Superior temporal gyrus (tissue), 1 donor: ENCODE data around the gene MARS1.

Source experiments
- DNase-seq: peaks from one replicate; pipeline ENCODE4 v3.0.0-alpha.2; 2016; ENCODE audit errors: extremely low spot score

The MARS1 gene

DNA sequence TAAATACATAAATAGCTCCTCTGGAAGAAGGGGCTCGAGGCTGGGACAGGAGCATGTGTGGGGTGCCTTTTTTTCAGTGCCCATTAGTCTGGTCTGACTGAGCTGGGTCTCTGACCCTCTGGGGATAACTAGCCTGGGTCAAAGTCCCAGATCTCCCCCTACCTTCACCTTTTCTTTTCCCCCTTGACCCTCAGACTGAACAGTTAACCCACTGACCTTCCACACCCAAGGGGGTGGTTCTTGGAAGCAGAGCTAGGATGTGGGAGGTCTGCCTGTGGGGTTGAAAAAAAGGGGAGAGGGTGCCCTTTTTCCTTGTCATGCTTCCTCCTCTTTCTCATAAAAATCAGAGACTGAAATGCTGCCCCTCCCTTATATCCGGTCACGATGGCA lies 29.2 kb upstream of the MARS1 start:
- DNase-seq, result no peak

DNA sequence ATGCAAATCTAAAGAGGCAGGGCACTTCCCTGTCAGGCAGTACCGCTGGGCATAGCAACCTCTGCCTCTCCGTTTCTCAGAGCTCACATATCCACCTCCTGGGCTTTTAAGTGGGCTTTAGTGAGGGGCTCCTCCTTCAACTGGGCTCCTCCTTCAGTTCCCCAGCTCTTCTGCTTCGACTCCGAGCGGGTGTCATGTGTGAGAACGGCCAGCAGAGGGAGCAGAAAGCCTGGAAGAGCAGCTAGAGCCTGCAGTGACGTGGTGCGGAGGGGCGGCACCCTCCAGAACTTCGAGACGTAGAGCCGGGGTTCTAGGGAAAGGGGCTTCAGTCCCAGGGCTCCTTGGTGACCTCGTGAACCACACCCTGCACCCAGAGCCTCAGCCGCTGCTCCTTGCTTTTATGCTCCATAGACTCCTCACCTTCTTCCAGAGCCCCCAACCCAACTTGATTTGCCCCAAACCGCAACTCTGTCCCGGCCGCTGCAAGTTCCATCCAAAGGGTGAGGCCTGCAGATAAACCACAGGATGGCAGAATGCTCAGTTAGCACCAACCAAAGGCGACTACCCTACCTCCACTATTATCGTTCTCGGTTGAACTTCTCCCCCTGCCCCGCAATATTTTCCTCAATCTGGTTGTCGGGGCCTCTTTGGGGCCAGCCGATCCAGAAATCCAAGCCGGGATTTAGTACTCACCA lies 28.7 kb upstream of the MARS1 start:
- peak; percentile 97 for DNase-seq

DNA sequence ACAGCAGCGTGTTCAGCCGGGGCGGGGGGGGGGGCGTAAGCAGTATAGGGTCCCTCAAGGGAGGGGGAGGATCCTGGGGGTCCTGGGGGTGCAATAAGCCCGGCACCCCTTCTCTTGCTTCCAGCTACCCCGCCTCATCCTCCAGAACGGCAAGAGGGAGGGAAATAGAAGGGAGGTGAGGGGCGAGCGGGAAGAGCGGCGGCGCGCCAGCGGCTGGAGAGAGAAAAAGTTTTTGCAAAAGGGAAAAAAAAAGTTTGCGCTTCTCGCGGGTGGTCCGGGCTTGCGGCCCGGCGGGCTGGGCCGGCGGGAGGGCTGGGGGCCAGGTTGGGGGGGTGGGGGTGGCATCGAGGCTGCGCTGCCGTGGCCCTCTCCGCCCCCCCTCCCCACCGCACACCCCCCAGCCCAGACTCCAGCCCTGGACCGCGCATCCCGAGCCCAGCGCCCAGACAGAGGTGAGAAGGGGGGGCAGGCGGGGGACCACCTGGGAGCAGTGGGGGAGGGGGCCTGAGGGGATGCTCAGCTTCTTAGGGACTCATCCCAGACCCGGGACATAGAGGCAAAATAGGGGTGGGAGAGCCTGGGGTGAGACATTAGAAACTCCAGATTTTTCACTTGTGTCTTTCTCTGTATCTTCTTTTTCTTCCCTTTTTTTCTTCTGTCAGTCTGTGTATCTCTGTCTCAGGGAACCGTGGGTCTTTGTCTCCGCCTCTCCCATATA lies 28.0 kb upstream of the MARS1 start, which contains the start of gene GLI1:
Gene GLI1 (plus strand): TSS at position 36 of the 718 bp plus-strand sequence. CDS start 3,907 bp downstream, outside the sequence.
- no peak for DNase-seq

DNA sequence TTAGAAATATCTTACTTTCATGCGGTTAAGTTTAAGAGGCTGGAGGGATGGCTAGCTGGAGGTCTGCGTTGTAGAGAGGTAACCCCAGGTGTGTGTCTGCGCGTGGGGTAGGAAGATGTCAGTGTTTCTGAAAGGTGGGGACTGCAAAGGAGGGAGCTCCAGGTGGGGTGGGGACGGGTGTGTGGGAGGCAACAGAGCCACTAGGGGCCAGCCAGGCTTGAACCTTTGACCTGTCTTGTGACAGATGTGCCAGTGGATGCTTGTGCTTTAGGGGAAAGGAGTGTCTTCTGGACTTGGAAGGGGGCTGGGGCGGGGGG lies 27.4 kb upstream of the MARS1 start:
- no peak for DNase-seq

DNA sequence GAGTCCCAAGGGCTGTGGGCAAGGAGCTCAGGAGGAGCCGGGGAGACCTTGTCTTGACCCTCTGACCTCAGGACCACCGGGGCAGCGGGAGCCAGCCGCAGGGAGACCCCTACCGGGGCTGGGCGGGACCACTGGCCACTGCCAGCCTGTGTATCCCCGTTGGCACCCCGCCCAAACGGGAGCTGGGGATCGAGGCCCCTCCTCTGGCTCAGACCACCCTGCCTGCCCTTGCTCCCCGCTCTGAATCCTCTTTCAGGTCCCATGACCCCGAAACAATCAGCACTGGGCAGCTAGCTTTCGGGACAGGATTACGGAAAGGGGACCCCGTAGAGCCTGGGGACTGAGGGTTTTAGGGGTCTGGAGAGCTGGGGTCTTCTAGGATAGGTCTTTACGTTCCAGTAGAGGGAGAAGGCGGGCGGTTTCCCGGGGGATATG lies 27.0 kb upstream of the MARS1 start:
- DNase-seq, result no peak

DNA sequence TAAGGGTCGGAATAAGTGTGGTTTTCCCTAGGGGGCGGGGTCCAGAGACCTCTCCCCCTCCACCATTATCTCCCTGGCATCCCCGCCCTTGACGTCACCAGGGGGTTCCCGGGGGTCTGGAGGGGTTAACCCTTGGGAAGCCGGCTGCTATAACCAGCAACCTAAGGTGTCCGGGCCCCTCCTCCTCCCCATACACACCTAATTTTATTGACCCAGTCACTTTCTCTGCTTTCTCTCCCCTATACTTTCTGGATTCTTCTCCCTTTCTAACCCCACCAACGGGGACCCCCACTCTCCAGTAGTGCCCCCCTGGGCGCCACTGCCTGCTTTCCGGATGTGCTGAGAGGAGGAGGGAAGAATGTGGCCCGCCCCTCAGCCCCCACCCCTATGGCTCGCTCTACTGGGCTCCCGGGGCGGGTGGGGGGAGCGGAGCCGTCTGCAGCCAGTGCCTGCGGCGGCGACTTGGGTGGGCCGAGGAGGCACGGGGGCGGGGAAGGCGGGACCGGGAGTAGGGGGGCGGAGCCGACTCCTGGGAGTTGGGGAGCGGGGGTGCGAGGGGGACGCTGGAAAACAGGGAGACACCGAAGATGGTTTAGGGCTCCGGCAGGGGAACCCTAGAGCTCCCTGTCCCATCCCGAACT lies 26.5 kb upstream of the MARS1 start:
- no peak for DNase-seq

DNA sequence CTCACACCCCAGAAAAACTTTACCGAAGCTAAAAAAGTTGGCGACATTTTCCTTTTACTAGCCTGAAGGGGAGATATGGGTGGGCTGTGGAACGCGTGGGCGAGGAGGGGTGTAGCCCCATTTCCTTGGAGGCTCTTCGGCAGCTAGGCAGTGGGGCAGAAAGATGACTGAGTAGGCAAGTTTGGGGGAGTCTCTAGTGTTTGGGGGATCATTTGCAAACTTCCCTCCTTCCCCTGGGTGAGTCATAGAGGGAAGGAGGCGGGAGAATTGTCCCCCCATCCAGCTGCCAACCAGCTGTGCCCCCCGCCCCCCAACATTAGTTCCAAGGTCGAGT lies 26.0 kb upstream of the MARS1 start:
- DNase-seq, result no peak

DNA sequence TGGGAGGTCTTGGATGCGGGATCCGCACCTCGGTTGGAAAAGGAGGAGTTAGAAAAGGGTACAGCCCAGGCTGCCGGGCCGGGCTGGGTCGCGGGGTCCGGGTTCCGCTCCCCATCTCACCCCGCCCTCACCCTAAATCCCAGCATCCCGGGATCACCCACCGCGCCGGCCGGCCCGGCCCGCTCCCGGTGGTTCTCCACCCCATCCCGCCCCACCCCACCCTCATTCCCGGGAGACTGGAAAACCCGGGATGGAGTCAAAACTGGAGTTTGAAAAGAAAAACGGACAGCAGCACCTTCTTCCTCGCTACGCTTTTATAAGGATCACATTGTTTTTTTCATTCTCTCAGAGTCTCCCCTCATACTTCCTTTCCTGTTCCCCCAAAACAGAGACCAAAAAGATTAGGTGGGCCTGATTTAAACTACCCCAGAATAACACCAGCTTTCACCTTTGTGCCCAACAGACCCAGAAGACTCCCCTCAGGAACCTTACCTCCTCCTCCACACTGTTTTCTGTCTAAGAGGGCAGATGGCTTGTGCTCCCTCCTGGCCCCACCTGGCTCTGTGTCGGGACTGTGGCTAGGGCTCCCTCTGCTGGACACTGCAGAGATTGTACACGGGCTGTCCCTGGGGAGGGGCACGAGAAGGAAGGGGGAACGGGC lies 25.5 kb upstream of the MARS1 start:
- DNase-seq, result peak; percentile 87

DNA sequence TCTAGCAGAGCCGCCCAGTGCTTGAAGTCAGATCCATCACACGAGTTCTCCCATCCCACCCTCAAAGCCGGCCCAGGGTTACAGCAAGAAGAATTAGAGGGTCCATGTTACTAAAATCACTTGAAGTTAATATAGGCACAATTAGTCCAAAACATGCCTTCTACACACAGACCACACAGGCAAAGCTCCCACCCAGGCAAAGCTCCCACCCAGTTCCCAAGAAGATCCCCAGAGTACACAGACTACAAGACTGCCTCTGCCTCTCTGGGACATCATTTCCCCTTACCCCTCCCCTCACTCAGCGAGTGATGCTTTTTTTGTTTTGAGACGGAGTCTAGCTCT lies 25.0 kb upstream of the MARS1 start:
- DNase-seq, result no peak

DNA sequence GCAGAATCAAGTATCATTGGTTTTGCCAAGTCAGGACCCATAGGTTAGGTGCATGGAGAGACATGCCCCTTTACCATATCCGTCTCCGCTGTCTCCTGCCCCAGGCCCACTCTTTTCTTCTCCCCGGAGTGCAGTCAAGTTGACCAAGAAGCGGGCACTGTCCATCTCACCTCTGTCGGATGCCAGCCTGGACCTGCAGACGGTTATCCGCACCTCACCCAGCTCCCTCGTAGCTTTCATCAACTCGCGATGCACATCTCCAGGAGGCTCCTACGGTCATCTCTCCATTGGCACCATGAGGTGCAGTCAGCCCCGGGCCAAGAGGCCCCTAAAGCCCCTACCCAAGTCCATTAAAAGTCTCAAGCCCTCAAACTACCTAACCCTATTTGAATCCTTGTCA lies 23.3 kb upstream of the MARS1 start:
- DNase-seq, result no peak

DNA sequence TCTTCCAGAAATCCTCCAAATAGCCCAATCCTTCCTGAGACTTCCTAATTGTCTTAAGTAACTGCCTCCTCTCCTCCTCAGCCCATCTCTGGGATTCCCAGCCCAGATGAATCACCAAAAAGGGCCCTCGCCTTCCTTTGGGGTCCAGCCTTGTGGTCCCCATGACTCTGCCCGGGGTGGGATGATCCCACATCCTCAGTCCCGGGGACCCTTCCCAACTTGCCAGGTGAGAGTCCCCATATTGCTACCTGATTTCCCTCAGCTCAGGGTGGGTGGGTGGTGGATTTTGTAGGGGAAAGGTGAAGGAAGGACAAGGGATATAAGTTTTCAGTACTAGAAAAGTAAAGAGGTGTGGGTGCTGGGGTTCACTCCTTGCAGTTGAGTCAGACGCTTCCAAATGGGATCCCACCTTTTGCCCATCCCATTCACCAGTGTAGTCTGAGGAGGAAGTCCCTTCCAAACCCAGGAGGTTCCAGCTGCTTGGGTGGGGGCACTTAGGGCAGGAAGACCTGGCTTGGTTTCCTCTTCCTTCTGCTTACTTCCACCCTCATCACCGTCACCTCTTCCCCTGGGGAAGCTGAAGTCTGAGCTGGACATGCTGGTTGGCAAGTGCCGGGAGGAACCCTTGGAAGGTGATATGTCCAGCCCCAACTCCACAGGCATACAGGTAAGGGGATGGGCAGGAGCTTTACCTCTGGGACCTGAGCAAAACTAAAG lies 22.7 kb upstream of the MARS1 start:
- no peak for DNase-seq

DNA sequence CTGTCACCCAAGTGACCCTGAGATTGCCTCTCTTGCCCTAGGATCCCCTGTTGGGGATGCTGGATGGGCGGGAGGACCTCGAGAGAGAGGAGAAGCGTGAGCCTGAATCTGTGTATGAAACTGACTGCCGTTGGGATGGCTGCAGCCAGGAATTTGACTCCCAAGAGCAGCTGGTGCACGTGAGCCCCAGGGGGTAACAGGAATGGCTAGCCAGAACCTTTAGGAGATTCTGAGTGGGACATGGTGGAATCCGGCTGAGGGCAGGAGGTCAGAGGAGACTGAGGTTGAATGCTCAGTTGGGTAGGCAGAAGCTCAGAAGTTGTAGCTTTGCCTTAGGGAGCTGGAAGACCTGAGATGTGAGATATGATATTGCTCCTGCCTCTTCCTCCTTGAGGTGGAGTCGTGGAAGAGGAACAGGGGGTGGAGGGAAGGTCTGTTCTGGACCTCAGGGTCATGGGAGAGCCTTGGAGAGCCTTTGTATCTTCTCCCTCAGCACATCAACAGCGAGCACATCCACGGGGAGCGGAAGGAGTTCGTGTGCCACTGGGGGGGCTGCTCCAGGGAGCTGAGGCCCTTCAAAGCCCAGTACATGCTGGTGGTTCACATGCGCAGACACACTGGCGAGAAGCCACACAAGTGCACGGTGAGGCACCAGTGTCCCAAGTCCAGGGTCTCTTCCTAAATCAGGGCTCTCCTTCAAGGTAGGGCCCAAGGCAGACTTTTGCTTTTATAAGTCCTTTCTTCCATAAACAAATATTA lies 21.9 kb upstream of the MARS1 start:
- no peak for DNase-seq

DNA sequence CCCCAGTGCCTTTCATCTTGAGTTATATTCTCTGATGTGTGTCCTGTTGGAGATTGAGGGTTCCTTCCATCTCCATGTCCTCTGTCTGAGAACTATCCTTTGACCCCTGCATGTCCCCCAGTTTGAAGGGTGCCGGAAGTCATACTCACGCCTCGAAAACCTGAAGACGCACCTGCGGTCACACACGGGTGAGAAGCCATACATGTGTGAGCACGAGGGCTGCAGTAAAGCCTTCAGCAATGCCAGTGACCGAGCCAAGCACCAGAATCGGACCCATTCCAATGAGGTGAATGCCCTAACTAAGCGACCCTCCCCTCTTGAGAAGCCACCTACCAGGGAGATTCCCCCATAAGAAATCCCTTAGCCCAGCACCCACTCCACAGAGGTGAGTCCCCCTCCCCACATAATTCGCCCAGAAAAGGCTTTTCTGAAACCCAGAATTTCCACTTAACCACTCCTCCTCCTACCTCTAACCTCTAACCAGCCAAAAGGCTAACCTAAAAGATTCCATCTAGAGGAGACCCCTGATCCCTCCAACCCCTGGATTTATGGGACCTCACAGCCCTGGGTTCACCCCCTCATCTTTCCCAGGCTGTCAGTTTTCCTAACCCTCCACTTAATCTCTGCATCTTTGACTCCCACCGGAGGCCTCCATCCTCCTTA lies 20.5 kb upstream of the MARS1 start:
- DNase-seq, result no peak

DNA sequence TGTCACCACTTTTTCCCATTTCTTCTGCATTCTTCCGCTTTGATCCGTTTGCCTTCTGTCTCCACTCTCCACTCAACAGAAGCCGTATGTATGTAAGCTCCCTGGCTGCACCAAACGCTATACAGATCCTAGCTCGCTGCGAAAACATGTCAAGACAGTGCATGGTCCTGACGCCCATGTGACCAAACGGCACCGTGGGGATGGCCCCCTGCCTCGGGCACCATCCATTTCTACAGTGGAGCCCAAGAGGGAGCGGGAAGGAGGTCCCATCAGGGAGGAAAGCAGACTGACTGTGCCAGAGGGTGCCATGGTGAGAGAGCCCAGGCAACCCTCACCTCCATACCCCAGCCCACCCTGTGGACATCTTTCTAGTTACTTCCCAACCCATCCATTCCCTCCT lies 20.0 kb upstream of the MARS1 start:
- no peak for DNase-seq

DNA sequence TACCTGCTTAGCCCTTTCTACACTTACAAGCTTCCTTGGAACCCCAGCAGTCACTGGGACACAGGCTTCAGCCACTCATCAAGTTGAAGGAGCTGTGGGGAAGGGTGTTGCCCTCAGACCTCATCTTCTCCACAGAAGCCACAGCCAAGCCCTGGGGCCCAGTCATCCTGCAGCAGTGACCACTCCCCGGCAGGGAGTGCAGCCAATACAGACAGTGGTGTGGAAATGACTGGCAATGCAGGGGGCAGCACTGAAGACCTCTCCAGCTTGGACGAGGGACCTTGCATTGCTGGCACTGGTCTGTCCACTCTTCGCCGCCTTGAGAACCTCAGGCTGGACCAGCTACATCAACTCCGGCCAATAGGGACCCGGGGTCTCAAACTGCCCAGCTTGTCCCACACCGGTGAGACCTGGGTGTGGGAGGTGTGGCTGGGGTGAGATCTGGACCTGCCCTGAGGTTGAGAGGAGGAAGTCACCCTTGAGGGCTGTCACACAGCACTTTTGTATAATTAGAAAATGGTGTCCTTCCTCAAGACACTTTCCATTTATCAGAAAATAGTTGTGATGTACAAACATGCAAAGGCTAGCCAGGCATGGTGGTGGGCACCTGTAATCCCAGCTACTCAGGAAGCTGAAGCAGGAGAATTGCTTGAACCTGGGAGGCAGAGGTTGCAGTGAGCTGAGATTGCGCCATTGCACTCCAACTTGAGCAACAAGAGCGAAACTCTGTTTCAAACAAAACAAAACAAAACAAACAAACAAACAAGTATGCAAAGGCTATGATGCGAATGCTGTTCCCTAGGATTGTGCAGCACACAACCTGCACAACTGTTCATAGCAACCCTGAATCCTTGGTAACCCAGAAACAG lies 18.3 kb upstream of the MARS1 start:
- DNase-seq, result no peak

DNA sequence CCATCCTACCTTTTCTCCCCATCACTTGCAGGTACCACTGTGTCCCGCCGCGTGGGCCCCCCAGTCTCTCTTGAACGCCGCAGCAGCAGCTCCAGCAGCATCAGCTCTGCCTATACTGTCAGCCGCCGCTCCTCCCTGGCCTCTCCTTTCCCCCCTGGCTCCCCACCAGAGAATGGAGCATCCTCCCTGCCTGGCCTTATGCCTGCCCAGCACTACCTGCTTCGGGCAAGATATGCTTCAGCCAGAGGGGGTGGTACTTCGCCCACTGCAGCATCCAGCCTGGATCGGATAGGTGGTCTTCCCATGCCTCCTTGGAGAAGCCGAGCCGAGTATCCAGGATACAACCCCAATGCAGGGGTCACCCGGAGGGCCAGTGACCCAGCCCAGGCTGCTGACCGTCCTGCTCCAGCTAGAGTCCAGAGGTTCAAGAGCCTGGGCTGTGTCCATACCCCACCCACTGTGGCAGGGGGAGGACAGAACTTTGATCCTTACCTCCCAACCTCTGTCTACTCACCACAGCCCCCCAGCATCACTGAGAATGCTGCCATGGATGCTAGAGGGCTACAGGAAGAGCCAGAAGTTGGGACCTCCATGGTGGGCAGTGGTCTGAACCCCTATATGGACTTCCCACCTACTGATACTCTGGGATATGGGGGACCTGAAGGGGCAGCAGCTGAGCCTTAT lies 17.4 kb upstream of the MARS1 start:
- no peak for DNase-seq

DNA sequence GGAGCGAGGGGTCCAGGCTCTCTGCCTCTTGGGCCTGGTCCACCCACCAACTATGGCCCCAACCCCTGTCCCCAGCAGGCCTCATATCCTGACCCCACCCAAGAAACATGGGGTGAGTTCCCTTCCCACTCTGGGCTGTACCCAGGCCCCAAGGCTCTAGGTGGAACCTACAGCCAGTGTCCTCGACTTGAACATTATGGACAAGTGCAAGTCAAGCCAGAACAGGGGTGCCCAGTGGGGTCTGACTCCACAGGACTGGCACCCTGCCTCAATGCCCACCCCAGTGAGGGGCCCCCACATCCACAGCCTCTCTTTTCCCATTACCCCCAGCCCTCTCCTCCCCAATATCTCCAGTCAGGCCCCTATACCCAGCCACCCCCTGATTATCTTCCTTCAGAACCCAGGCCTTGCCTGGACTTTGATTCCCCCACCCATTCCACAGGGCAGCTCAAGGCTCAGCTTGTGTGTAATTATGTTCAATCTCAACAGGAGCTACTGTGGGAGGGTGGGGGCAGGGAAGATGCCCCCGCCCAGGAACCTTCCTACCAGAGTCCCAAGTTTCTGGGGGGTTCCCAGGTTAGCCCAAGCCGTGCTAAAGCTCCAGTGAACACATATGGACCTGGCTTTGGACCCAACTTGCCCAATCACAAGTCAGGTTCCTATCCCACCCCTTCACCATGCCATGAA lies 16.8 kb upstream of the MARS1 start:
- DNase-seq, result no peak

DNA sequence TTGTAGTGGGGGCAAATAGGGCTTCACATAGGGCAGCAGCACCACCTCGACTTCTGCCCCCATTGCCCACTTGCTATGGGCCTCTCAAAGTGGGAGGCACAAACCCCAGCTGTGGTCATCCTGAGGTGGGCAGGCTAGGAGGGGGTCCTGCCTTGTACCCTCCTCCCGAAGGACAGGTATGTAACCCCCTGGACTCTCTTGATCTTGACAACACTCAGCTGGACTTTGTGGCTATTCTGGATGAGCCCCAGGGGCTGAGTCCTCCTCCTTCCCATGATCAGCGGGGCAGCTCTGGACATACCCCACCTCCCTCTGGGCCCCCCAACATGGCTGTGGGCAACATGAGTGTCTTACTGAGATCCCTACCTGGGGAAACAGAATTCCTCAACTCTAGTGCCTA lies 16.2 kb upstream of the MARS1 start:
- no peak for DNase-seq

DNA sequence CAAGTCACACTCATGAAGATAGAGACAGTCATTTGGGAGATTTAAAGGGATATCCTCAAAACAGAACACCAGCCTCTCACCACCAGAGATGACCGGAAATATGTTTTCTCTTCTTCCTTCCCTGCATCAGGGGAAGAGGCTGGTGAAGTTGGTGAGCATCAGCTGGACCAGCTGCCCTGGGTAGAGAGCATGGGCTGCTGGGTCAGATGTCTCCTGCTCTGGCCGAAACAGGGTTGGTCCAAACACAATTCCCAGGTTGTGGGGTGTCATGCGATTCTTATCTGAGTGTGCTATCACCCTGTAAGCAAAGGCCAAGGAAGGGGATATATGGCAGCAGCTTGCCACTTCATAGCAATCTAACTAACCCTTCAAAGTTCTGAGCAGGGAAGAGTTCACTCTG lies 15.5 kb upstream of the MARS1 start:
- DNase-seq, result no peak
